ENCODE data around the gene MAFG.

MAFG gene

DNA sequence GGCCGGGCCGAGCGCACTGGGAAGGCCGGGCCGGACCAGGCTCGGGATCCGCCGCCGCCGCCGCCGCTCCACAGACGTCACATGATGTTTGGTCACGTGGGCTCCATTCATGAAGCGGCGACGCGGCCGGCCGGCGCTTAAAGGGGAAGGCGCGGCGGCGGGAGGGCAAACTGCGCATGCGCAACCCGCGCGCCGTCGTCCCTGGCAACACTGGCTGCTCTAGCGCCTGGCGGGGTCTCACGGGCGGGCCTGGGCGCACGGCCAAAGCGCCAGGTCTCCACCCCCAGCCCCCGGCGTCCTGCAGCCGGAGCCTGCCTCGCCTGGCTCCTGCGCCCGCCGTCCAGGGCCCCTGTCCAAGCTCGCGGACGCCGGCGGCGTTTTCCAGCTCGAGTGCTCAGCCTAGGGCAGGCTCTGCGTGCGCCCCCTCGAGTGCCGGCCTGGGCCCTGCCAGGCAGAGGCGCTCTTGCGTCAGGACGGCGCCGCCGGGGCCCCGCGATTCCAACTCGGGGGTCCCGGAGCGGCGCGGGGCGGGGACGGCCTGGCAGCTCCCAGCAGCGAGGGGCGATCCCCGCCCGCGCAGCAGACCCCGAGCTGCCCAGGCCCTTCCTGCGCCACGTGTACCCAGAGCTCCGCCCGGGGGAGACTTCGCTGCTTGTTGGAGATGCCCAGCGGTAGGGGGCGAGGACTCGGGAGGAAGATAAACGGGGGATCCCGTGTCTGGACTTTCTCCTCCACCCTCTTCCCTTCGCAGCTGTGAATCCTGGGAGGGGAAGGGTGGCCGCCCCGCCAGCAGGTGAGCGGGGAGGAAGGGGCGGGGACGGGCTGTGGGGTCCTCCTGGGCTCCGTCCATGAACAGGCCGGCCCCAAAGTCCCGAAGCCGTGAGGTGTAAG lies at the start of gene MAFG:
Gene MAFG (minus strand): TSS at position 83 of the 891 bp plus-strand sequence. CDS start 4,550 bp downstream, outside the sequence.
- H2AFZ ChIP-seq (ENCODE audit: low read depth, low read length, severe bottlenecking): peak within 1 kb of the TSS; percentile 50
- H3K27me3 ChIP-seq (ENCODE audit: low read length): no peaks in the 10 kb centered on the region
- no peaks in the 10 kb centered on the region for H4K20me1 ChIP-seq (ENCODE audit: low read depth, low read length)
- peak within 1 kb of the TSS; percentile 93 for H3K9ac ChIP-seq (ENCODE audit: low read length)
- peak within 1 kb of the TSS; percentile 86 for H3K27ac ChIP-seq (ENCODE audit: low read depth, low read length)
- H3K4me2 ChIP-seq (ENCODE audit: low read depth, low read length, poor library complexity, severe bottlenecking): peak within 1 kb of the TSS; percentile 71
- H3K36me3 ChIP-seq (ENCODE audit: low read length): no peaks in the 10 kb centered on the region
- TF ChIP-seq, protein P1, sequence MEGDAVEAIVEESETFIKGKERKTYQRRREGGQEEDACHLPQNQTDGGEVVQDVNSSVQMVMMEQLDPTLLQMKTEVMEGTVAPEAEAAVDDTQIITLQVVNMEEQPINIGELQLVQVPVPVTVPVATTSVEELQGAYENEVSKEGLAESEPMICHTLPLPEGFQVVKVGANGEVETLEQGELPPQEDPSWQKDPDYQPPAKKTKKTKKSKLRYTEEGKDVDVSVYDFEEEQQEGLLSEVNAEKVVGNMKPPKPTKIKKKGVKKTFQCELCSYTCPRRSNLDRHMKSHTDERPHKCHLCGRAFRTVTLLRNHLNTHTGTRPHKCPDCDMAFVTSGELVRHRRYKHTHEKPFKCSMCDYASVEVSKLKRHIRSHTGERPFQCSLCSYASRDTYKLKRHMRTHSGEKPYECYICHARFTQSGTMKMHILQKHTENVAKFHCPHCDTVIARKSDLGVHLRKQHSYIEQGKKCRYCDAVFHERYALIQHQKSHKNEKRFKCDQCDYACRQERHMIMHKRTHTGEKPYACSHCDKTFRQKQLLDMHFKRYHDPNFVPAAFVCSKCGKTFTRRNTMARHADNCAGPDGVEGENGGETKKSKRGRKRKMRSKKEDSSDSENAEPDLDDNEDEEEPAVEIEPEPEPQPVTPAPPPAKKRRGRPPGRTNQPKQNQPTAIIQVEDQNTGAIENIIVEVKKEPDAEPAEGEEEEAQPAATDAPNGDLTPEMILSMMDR (IDR thresholded peaks at IDR 0.05; ENCODE audit: insufficient read depth, low read length, poor library complexity, severe bottlenecking): peak; percentile 88
- TF ChIP-seq EZH2phosphoT487 (conservative IDR thresholded peaks at IDR 0.05; ENCODE audit: low read length): no peak
- no peaks in the 10 kb centered on the region for H3K9me2 ChIP-seq (replicated peaks; ENCODE audit: insufficient read depth, low read length)
- H3F3A ChIP-seq (ENCODE audit: insufficient read depth): peaks cover 21% of the 10 kb centered on the region
- peak within 1 kb of the TSS; percentile 92 for H3K4me3 ChIP-seq (ENCODE audit: insufficient read depth, low read length, poor library complexity, severe bottlenecking)
- H3K79me2 ChIP-seq (ENCODE audit: insufficient read depth, low read length): peaks cover 40% of the 10 kb centered on the region
- H3K9me3 ChIP-seq (ENCODE audit: insufficient read depth, low read length): no peaks in the 10 kb centered on the region

DNA sequence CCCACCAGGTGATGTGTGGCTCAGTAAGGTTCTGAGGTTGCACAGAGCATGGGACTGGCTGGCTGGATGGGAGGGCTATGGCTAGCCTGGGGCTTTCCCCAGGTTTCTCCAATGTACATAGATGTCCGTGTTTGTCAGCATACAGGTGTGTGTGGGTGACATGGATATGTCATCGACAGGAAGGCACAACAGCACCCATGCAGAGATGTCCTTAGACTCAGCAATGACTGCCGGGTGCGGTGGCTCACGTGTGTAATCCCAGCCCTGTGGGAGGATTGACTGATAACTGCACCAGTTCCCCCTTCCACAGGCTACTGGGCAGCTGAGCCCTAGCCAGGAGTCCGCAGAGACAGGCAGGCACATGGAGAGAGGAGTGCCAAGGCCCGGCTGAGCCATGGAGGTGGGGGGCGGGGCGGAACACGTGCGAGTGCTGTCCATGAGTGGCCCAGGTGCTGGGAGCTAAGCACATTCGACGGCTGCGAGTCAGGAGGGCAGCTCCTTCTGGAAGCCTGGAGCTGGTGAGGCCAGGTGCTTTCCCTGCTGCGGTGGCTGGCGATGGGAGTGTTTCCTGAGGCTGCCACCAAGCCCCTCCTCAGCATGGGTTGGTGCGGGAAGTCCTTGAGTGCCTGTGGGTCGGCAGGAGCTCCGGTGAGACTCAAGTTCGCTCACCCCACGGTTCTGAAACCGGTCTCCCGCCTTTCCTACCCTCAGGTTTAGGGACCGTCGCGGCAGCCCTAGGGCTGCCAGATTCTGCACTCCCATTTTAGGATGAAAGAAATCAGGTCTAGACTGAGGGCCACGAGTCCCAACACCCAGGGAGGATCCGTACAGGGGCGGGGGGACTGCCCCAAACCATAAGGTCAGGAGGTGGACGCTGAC lies 49.0 kb upstream of the MAFG start:
- no peak for TF ChIP-seq EZH2phosphoT487 (conservative IDR thresholded peaks at IDR 0.05; ENCODE audit: low read length)
- TF ChIP-seq, protein P1 (IDR thresholded peaks at IDR 0.05; ENCODE audit: insufficient read depth, low read length, poor library complexity, severe bottlenecking): no peak
- Histone ChIP-seq H3K9ac (ENCODE audit: low read length) (peak overlapping the region; percentile 93), H3K9me3 (ENCODE audit: insufficient read depth, low read length) (peaks cover 4% of the 10 kb centered on the region; the same call in 1 of the 2 replicates), H3K4me3 (ENCODE audit: insufficient read depth, low read length, poor library complexity, severe bottlenecking) (peak overlapping the region; percentile 88), H3K36me3 (ENCODE audit: low read length) (no peaks in the 10 kb centered on the region), H3K79me2 (ENCODE audit: insufficient read depth, low read length) (peaks cover 9% of the 10 kb centered on the region; the same call in 1 of the 2 replicates), H2AFZ (ENCODE audit: low read depth, low read length, severe bottlenecking) (peak overlapping the region; percentile 55), H3K4me2 (ENCODE audit: low read depth, low read length, poor library complexity, severe bottlenecking) (peak overlapping the region; percentile 80), H4K20me1 (ENCODE audit: low read depth, low read length) (no peaks in the 10 kb centered on the region), H3K27me3 (ENCODE audit: low read length) (no peaks in the 10 kb centered on the region), H3K27ac (ENCODE audit: low read depth, low read length) (peak overlapping the region; percentile 72), H3K9me2 (replicated peaks; ENCODE audit: insufficient read depth, low read length) (no peaks in the 10 kb centered on the region), H3F3A (ENCODE audit: insufficient read depth) (no peaks in the 10 kb centered on the region; the same call in 1 of the 2 replicates)

DNA sequence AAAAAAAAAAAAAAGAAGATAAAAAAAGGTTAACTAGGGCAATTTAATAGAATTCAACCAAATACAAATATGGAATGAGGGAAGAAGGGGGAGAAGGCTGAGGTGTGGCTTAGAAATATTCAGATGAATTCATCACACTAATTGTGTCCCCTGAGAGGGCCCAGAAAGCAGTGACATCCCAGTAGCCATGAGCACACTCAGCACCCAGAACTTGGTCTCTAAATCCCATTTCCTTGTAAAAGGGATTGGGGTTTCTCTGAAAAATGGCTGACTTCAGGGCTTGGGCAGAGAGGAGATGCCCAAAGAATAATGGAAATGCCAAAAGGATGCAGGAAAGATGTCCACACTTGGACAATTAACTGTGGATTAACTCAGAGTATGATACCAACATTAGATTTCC lies 45.9 kb upstream of the MAFG start:
- no peak for TF ChIP-seq EZH2phosphoT487 (conservative IDR thresholded peaks at IDR 0.05; ENCODE audit: low read length)
- TF ChIP-seq, protein P1 (IDR thresholded peaks at IDR 0.05; ENCODE audit: insufficient read depth, low read length, poor library complexity, severe bottlenecking): no peak

More for the DNA sequence above, 45.9 kb upstream of the MAFG start:
- Histone ChIP-seq H3K4me2 (ENCODE audit: low read depth, low read length, poor library complexity, severe bottlenecking) (no peak overlapping the region), H3K9ac (ENCODE audit: low read length) (no peak overlapping the region), H3K4me3 (ENCODE audit: insufficient read depth, low read length, poor library complexity, severe bottlenecking) (no peak overlapping the region), H3K9me3 (ENCODE audit: insufficient read depth, low read length) (peaks cover 4% of the 10 kb centered on the region; the same call in 1 of the 2 replicates), H3K9me2 (replicated peaks; ENCODE audit: insufficient read depth, low read length) (no peaks in the 10 kb centered on the region), H3K27ac (ENCODE audit: low read depth, low read length) (no peak overlapping the region), H4K20me1 (ENCODE audit: low read depth, low read length) (no peaks in the 10 kb centered on the region), H3K27me3 (ENCODE audit: low read length) (no peaks in the 10 kb centered on the region), H3K36me3 (ENCODE audit: low read length) (no peaks in the 10 kb centered on the region), H3F3A (ENCODE audit: insufficient read depth) (peaks cover 3% of the 10 kb centered on the region; the same call in 1 of the 2 replicates), H2AFZ (ENCODE audit: low read depth, low read length, severe bottlenecking) (no peak overlapping the region), H3K79me2 (ENCODE audit: insufficient read depth, low read length) (peaks cover 7% of the 10 kb centered on the region; the same call in 1 of the 2 replicates)

Data from SU-DHL-6 (cell line).